GM12878 (cell line): Measurements from ENCODE around the gene CTBP1.

ENCODE experiments used
- BMI1 ChIP-seq: fragments of 450-650 bp; IDR thresholded peaks from 2 replicates; pipeline ENCODE4 v1.6.1; 2016; ENCODE audit warnings: mild to moderate bottlenecking, moderate library complexity, borderline replicate concordance
- CTCF ChIP-seq, 3 experiments: IDR thresholded peaks in 2 of 3; conservative IDR thresholded peaks in 1 of 3; 2 replicates each; pipeline ENCODE4 v1.5.1; 2011; ENCODE audit warnings: low read depth in 3 of 3, low read length in 3 of 3, mild to moderate bottlenecking in 3 of 3, control low read depth in 2 of 3, moderate library complexity in 2 of 3, inconsistent platforms in 1 of 3, mixed read lengths in 1 of 3; ENCODE audit not compliant: control insufficient read depth in 2 of 3, insufficient read depth in 1 of 3; ENCODE audit errors: extremely low read depth in 1 of 3
- ESRRA ChIP-seq: IDR thresholded peaks from 2 replicates; pipeline ENCODE4 v1.6.1; 2012; ENCODE audit warnings: mild to moderate bottlenecking, low read length, improper control_type of control experiment
- HDAC2 ChIP-seq: fragments of 200-600 bp; sonication (generic); IDR thresholded peaks from 2 replicates; pipeline ENCODE4 v1.6.1; 2017
- MTA2 ChIP-seq: fragments of 450-650 bp; IDR thresholded peaks from 2 replicates; pipeline ENCODE4 v1.6.1; 2016; ENCODE audit warnings: low read depth, mild to moderate bottlenecking, moderate library complexity
- NRF1 ChIP-seq: conservative IDR thresholded peaks from 2 replicates; pipeline ENCODE4 v1.6.1; 2011; ENCODE audit warnings: mild to moderate bottlenecking, low read depth, low read length, improper control_type of control experiment

- TF ChIP-seq CTCF (IDR thresholded peaks at IDR 0.05 in 2 of 3, conservative IDR thresholded peaks at IDR 0.05 in 1 of 3; ENCODE audit: control insufficient read depth in 2 of 3, extremely low read depth in 1 of 3, insufficient read depth in 1 of 3, low read depth in 3 of 3, low read length in 3 of 3) (no peak), MTA2 (no peak), ESRRA (no peak), NRF1 (no peak), BMI1 (no peak), HDAC2 (no peak)
These were observed 22.8 kb upstream of the CTBP1 start for GRCh38 chr4:1271686-1272085.
